Measurements from ENCODE around the gene UBTF. TPM values are rescaled to one million over a fixed set of nuclear protein-coding genes. Genes with fewer than 3 reads are reported as not detected.

UBTF gene
- polyA plus RNA-seq, 1 donor (not counting 4 experiments of a cell fraction or from before 2014, with no cell fraction given), result 23.0 TPM

DNA sequence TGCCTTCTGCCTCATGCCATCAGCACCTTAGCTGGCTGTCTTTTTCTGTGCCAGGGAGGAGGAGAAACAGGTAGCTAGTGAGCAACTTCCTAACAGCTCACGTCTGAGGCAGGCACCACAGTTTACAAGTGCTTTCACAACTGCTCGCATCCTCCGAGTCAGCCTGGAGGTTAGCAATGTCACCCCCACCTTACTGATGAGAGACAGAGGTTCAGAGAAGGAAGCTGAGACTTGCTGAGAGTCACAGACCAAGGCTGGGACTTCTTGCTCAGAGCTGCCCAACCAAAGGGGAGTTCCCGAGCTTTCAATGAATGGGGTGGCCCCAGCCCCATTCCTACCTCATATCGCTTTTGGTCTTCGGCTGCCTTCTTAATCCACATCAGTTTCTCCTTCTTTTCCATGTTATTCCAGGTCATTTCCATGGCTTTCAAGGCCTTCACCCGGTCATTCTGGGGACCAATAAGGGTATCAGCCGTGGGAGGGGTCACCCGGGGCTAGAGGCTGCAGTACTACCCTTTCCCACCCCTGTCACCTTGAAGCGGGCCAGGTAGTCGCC is 9.6 kb downstream of the UBTF start:
- DNase-seq (ENCODE audit: low read depth, low spot score), result no peak
- Histone ChIP-seq H4K20me1 (ENCODE audit: control insufficient read depth, extremely low read depth, insufficient read depth, low read length) (no peaks in the 10 kb centered on the region), H3K4me1 (ENCODE audit: control insufficient read depth, extremely low read depth, insufficient read depth, low read length) (peaks cover 30% of the 10 kb centered on the region), H2AFZ (ENCODE audit: control insufficient read depth, low read length) (no peak overlapping the region), H3K79me2 (ENCODE audit: control insufficient read depth, insufficient read depth, low read length) (no peaks in the 10 kb centered on the region), H3K27ac (ENCODE audit: control insufficient read depth, insufficient read depth, low read length) (peak overlapping the region; percentile 13), H3K9me3 (ENCODE audit: control insufficient read depth, low read depth, low read length) (no peaks in the 10 kb centered on the region), H3K9ac (ENCODE audit: control insufficient read depth, extremely low read depth, insufficient read depth, low read length) (peak overlapping the region; percentile 9), H3K9me1 (ENCODE audit: control insufficient read depth, extremely low read depth, insufficient read depth, low read length) (no peaks in the 10 kb centered on the region), H3K27me3 (ENCODE audit: control insufficient read depth, extremely low read depth, insufficient read depth, low read length) (no peaks in the 10 kb centered on the region), H3K36me3 (ENCODE audit: control insufficient read depth in 2 of 2, extremely low read depth in 1 of 2, insufficient read depth in 2 of 2, low read length in 2 of 2) (peaks cover 39 to 42% of the 10 kb centered on the region in 2 experiments), H3K4me2 (ENCODE audit: control insufficient read depth, extremely low read depth, insufficient read depth, low read depth, low read length) (peak overlapping the region; percentile 6), H3K4me3 (ENCODE audit: control insufficient read depth in 2 of 3, extremely low read depth in 1 of 3, insufficient read depth in 2 of 3, low read depth in 1 of 3, low read length in 3 of 3) (no peak overlapping the region)
- dilution Hi-C loops (cut with MboI; ENCODE audit: extremely low pct_ligation_motif_present, low sequenced_read_pairs), result no loop called here
- TF ChIP-seq, protein P1, sequence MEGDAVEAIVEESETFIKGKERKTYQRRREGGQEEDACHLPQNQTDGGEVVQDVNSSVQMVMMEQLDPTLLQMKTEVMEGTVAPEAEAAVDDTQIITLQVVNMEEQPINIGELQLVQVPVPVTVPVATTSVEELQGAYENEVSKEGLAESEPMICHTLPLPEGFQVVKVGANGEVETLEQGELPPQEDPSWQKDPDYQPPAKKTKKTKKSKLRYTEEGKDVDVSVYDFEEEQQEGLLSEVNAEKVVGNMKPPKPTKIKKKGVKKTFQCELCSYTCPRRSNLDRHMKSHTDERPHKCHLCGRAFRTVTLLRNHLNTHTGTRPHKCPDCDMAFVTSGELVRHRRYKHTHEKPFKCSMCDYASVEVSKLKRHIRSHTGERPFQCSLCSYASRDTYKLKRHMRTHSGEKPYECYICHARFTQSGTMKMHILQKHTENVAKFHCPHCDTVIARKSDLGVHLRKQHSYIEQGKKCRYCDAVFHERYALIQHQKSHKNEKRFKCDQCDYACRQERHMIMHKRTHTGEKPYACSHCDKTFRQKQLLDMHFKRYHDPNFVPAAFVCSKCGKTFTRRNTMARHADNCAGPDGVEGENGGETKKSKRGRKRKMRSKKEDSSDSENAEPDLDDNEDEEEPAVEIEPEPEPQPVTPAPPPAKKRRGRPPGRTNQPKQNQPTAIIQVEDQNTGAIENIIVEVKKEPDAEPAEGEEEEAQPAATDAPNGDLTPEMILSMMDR (optimal IDR thresholded peaks at IDR 0.05 in 1 of 3, IDR thresholded peaks at IDR 0.05 in 1 of 3, conservative IDR thresholded peaks at IDR 0.05 in 1 of 3; ENCODE audit: extremely low read depth in 1 of 3, insufficient read depth in 2 of 3, low read length in 3 of 3), result no peak
- no peak for TF ChIP-seq EZH2 (IDR thresholded peaks at IDR 0.05; ENCODE audit: low read length)
- FAIRE-seq, result peak; percentile 71

DNA sequence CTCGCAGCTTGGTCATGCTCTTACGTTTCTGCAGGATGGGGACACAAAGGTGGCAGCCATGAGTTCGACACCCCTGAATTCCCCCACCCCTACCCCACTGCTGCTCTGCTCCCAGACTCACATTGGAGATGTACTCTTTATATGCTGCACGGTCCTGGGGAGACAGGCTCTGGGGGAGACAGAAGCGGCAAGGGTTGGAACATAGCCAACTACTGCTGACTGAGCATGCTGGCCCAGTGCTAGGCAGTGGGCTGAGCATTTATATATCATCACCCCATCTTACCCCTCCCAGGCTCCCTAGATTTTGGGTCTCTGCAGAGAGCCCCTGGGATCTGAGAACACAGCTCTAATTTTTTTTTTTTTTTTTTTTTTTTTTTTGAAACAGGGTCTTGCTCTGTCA is 11.7 kb downstream of the UBTF start:
- no peak overlapping the region for H3K9ac ChIP-seq (ENCODE audit: control insufficient read depth, extremely low read depth, insufficient read depth, low read length)
- H3K27me3 ChIP-seq (ENCODE audit: control insufficient read depth, extremely low read depth, insufficient read depth, low read length), result no peaks in the 10 kb centered on the region
- peak overlapping the region; percentile 74 for H3K27ac ChIP-seq (ENCODE audit: control insufficient read depth, insufficient read depth, low read length)
- no peak overlapping the region for H3K4me2 ChIP-seq (ENCODE audit: control insufficient read depth, extremely low read depth, insufficient read depth, low read depth, low read length)
- FAIRE-seq (no peak), DNase-seq (ENCODE audit: low read depth, low spot score) (no peak)
- no peaks in the 10 kb centered on the region for H3K79me2 ChIP-seq (ENCODE audit: control insufficient read depth, insufficient read depth, low read length)
- TF ChIP-seq EZH2 (IDR thresholded peaks at IDR 0.05; ENCODE audit: low read length), result no peak
- TF ChIP-seq, protein P1 (optimal IDR thresholded peaks at IDR 0.05 in 1 of 3, IDR thresholded peaks at IDR 0.05 in 1 of 3, conservative IDR thresholded peaks at IDR 0.05 in 1 of 3; ENCODE audit: extremely low read depth in 1 of 3, insufficient read depth in 2 of 3, low read length in 3 of 3), result no peak
- H3K9me1 ChIP-seq (ENCODE audit: control insufficient read depth, extremely low read depth, insufficient read depth, low read length), result peaks cover 5% of the 10 kb centered on the region
- dilution Hi-C loops (cut with MboI; ENCODE audit: extremely low pct_ligation_motif_present, low sequenced_read_pairs), result no loop called here
- H4K20me1 ChIP-seq (ENCODE audit: control insufficient read depth, extremely low read depth, insufficient read depth, low read length), result peaks cover 2% of the 10 kb centered on the region
- H3K4me1 ChIP-seq (ENCODE audit: control insufficient read depth, extremely low read depth, insufficient read depth, low read length), result peaks cover 46% of the 10 kb centered on the region
- peaks cover 27 to 40% of the 10 kb centered on the region in 2 experiments for H3K36me3 ChIP-seq (ENCODE audit: control insufficient read depth in 2 of 2, extremely low read depth in 1 of 2, insufficient read depth in 2 of 2, low read length in 2 of 2)
- no peak overlapping the region for H2AFZ ChIP-seq (ENCODE audit: control insufficient read depth, low read length)
- no peak overlapping the region for H3K4me3 ChIP-seq (ENCODE audit: control insufficient read depth in 2 of 3, extremely low read depth in 1 of 3, insufficient read depth in 2 of 3, low read depth in 1 of 3, low read length in 3 of 3)
- no peaks in the 10 kb centered on the region for H3K9me3 ChIP-seq (ENCODE audit: control insufficient read depth, low read depth, low read length)
